Astrocyte (in vitro differentiated cells and primary cell): ENCODE results near the gene NINL. TPM values are rescaled to one million over a fixed set of nuclear protein-coding genes. Genes with fewer than 3 reads are reported as not detected.
A peak's percentile ranks its signal among the peaks of the same experiment; 100 is the strongest.

Source experiments
- DNase-seq: peaks from one replicate; pipeline ENCODE4 v3.0.0-alpha.2; 2010; ENCODE audit warnings: low read depth
- FAIRE-seq: peaks from 2 replicates; lab custom pipeline; 2011; peaks lifted over from hg19 to GRCh38; lab: Jason Lieb, UNC
- H2AFZ ChIP-seq: 2 replicates; pipeline ENCODE4 v1.6.0; 2012; ENCODE audit warnings: low read depth, low read length, inconsistent platforms
- H3K27ac ChIP-seq: 2 replicates; pipeline ENCODE4 v1.5.1; 2011; ENCODE audit warnings: low read depth, low read length, inconsistent platforms
- H3K27me3 ChIP-seq: 2 replicates; pipeline ENCODE4 v1.6.0; 2011; ENCODE audit warnings: low read length, inconsistent platforms; ENCODE audit not compliant: insufficient read depth
- H3K36me3 ChIP-seq: 2 replicates; pipeline ENCODE4 v1.5.1; 2011; ENCODE audit warnings: low read length, inconsistent platforms; ENCODE audit not compliant: insufficient read depth
- H3K4me1 ChIP-seq: 2 replicates; pipeline ENCODE4 v1.5.1; 2011; ENCODE audit warnings: low read length, inconsistent platforms; ENCODE audit not compliant: insufficient read depth
- H3K4me2 ChIP-seq: 2 replicates; pipeline ENCODE4 v1.6.0; 2012; ENCODE audit warnings: low read length, inconsistent platforms
- H3K4me3 ChIP-seq: 2 replicates; pipeline ENCODE4 v1.5.1; 2011; ENCODE audit warnings: low read depth, mild to moderate bottlenecking, low read length, inconsistent platforms; ENCODE audit not compliant: insufficient read depth
- H3K79me2 ChIP-seq: 2 replicates; pipeline ENCODE4 v1.6.0; 2012; ENCODE audit warnings: mild to moderate bottlenecking, low read length, inconsistent platforms; ENCODE audit not compliant: insufficient read depth
- H3K9ac ChIP-seq: 2 replicates; pipeline ENCODE4 v1.6.0; 2012; ENCODE audit warnings: mild to moderate bottlenecking, low read length, inconsistent platforms
- H3K9me3 ChIP-seq: 2 replicates; pipeline ENCODE4 v1.5.1; 2012; ENCODE audit warnings: low read depth, mild to moderate bottlenecking, low read length, inconsistent platforms; ENCODE audit not compliant: insufficient read depth
- H4K20me1 ChIP-seq: 2 replicates; pipeline ENCODE4 v1.6.0; 2012; ENCODE audit warnings: low read length, inconsistent platforms; ENCODE audit not compliant: insufficient read depth
- H3K27ac Mint-ChIP-seq: one replicate; pipeline ENCODE4 v1.8.0; 2021; ENCODE audit warnings: mild to moderate bottlenecking, mixed read lengths; ENCODE audit not compliant: unreplicated experiment
- H3K27me3 Mint-ChIP-seq: one replicate; pipeline ENCODE4 v1.8.0; 2021; ENCODE audit warnings: low read depth, mixed read lengths; ENCODE audit not compliant: unreplicated experiment
- H3K36me3 Mint-ChIP-seq: one replicate; pipeline ENCODE4 v1.8.0; 2021; ENCODE audit warnings: low read depth, mixed read lengths; ENCODE audit not compliant: unreplicated experiment
- H3K4me1 Mint-ChIP-seq: one replicate; pipeline ENCODE4 v1.8.0; 2021; ENCODE audit warnings: low read depth, mixed read lengths; ENCODE audit not compliant: unreplicated experiment
- H3K4me3 Mint-ChIP-seq: one replicate; pipeline ENCODE4 v1.8.0; 2021; ENCODE audit warnings: mild to moderate bottlenecking, moderate library complexity, mixed read lengths; ENCODE audit not compliant: unreplicated experiment
- H3K9me3 Mint-ChIP-seq: one replicate; pipeline ENCODE4 v1.8.0; 2021; ENCODE audit warnings: mild to moderate bottlenecking, mixed read lengths; ENCODE audit not compliant: unreplicated experiment
- CTCF ChIP-seq: IDR thresholded peaks from 2 replicates; pipeline ENCODE4 v1.5.1; 2011; ENCODE audit warnings: low read depth, mild to moderate bottlenecking, inconsistent platforms, low read length, moderate library complexity; ENCODE audit not compliant: insufficient read depth
- EZH2 ChIP-seq: IDR thresholded peaks from 2 replicates; pipeline ENCODE4 v1.6.1; 2012; ENCODE audit warnings: mild to moderate bottlenecking, low read length, inconsistent platforms; ENCODE audit not compliant: insufficient read depth
- total RNA-seq: library from RNA; stranded (reverse); gene quantifications from 2 replicates; pipeline ENCODE4 v1.2.1, GENCODE V29; 2021

Gene NINL
- total RNA-seq, 1 donor from 2014 or later, result 10.2 TPM

GRCh38 chr20:25549843-25550477 lies 35.4 kb downstream of the NINL start:
- no peak overlapping the region for H3K27ac Mint-ChIP-seq
- H3K9ac ChIP-seq, result no peak overlapping the region
- H3K4me3 ChIP-seq, result no peak overlapping the region
- no peaks in the 10 kb centered on the region for H3K27me3 Mint-ChIP-seq
- peaks cover 4% of the 10 kb centered on the region for H3K36me3 Mint-ChIP-seq
- H2AFZ ChIP-seq, result no peak overlapping the region
- H4K20me1 ChIP-seq, result peaks cover 82% of the 10 kb centered on the region
- peaks cover 15% of the 10 kb centered on the region for H3K79me2 ChIP-seq
- TF ChIP-seq EZH2 (no peak), CTCF (no peak)
- peaks cover 35% of the 10 kb centered on the region for H3K4me1 Mint-ChIP-seq
- no peak overlapping the region for H3K27ac ChIP-seq
- DNase-seq, result peak; percentile 55
- FAIRE-seq, result no peak
- no peaks in the 10 kb centered on the region for H3K36me3 ChIP-seq
- no peaks in the 10 kb centered on the region for H3K9me3 Mint-ChIP-seq
- no peaks in the 10 kb centered on the region for H3K9me3 ChIP-seq
- H3K27me3 ChIP-seq, result no peaks in the 10 kb centered on the region
- no peak overlapping the region for H3K4me3 Mint-ChIP-seq
- peaks cover 11% of the 10 kb centered on the region for H3K4me1 ChIP-seq
- H3K4me2 ChIP-seq, result no peak overlapping the region

- H3K4me2 ChIP-seq, result no peak overlapping the region
- peaks cover 18% of the 10 kb centered on the region for H3K4me1 ChIP-seq
- H3K4me1 Mint-ChIP-seq, result peaks cover 42% of the 10 kb centered on the region
- H3K27ac ChIP-seq, result no peak overlapping the region
- H3K27ac Mint-ChIP-seq, result no peak overlapping the region
- no peaks in the 10 kb centered on the region for H3K9me3 ChIP-seq
- no peaks in the 10 kb centered on the region for H3K36me3 ChIP-seq
- H3K27me3 Mint-ChIP-seq, result no peaks in the 10 kb centered on the region
- H3K79me2 ChIP-seq, result peaks cover 15% of the 10 kb centered on the region
- DNase-seq (no peak), FAIRE-seq (no peak)
- H3K4me3 Mint-ChIP-seq, result no peak overlapping the region
- H3K36me3 Mint-ChIP-seq, result peaks cover 4% of the 10 kb centered on the region
- H3K27me3 ChIP-seq, result no peaks in the 10 kb centered on the region
- H3K9me3 Mint-ChIP-seq, result no peaks in the 10 kb centered on the region
- H3K4me3 ChIP-seq, result no peak overlapping the region
- no peak overlapping the region for H3K9ac ChIP-seq
- H4K20me1 ChIP-seq, result peaks cover 79% of the 10 kb centered on the region
- TF ChIP-seq EZH2, result no peak
- TF ChIP-seq CTCF, result no peak
- H2AFZ ChIP-seq, result no peak overlapping the region
These were observed 36.1 kb downstream of the NINL start for GRCh38 chr20:25549172-25549773.

GRCh38 chr20:25548613-25549086 lies 36.7 kb downstream of the NINL start:
- Histone ChIP-seq H3K36me3 (no peaks in the 10 kb centered on the region), H3K4me3 (no peak overlapping the region), H4K20me1 (peaks cover 73% of the 10 kb centered on the region), H3K9me3 (no peaks in the 10 kb centered on the region), H3K27ac (no peak overlapping the region), H3K79me2 (peaks cover 15% of the 10 kb centered on the region), H3K9ac (no peak overlapping the region), H2AFZ (no peak overlapping the region), H3K27me3 (no peaks in the 10 kb centered on the region), H3K4me2 (no peak overlapping the region), H3K4me1 (peaks cover 18% of the 10 kb centered on the region)
- Mint-ChIP-seq H3K27ac (no peak overlapping the region), H3K9me3 (no peaks in the 10 kb centered on the region), H3K4me1 (peaks cover 42% of the 10 kb centered on the region), H3K27me3 (no peaks in the 10 kb centered on the region), H3K4me3 (no peak overlapping the region), H3K36me3 (peaks cover 4% of the 10 kb centered on the region)
- FAIRE-seq (no peak), DNase-seq (no peak)
- TF ChIP-seq CTCF, result no peak
- no peak for TF ChIP-seq EZH2
